ENCODE data around the gene RASL10B.

- TF ChIP-seq, protein P1, sequence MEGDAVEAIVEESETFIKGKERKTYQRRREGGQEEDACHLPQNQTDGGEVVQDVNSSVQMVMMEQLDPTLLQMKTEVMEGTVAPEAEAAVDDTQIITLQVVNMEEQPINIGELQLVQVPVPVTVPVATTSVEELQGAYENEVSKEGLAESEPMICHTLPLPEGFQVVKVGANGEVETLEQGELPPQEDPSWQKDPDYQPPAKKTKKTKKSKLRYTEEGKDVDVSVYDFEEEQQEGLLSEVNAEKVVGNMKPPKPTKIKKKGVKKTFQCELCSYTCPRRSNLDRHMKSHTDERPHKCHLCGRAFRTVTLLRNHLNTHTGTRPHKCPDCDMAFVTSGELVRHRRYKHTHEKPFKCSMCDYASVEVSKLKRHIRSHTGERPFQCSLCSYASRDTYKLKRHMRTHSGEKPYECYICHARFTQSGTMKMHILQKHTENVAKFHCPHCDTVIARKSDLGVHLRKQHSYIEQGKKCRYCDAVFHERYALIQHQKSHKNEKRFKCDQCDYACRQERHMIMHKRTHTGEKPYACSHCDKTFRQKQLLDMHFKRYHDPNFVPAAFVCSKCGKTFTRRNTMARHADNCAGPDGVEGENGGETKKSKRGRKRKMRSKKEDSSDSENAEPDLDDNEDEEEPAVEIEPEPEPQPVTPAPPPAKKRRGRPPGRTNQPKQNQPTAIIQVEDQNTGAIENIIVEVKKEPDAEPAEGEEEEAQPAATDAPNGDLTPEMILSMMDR (conservative IDR thresholded peaks at IDR 0.05; ENCODE audit: low read length) = no peak
- no peak for TF ChIP-seq EZH2phosphoT487 (IDR thresholded peaks at IDR 0.05; ENCODE audit: borderline replicate concordance)
Observed at GRCh38 chr17:35692512-35693210, 38.8 kb upstream of the RASL10B start.
